Sigmoid colon (tissue), 4 donors: Measurements from ENCODE around the gene GAGE2A.
"Not testable (repeated sequence)": the region's sequence is repeated elsewhere in the genome, so short reads cannot be mapped to it uniquely, and the experiment has no call there.

ENCODE experiments used
- POLR2A ChIP-seq, 2 donors: fragments of 450-650 bp; IDR thresholded peaks; one replicate each; pipeline ENCODE4 v1.6.1; 2016; ENCODE audit warnings: antibody characterized with exemption in 2 of 2, mild to moderate bottlenecking in 2 of 2, moderate library complexity in 2 of 2
- POLR2AphosphoS5 ChIP-seq, 4 donors: sonication (generic); formaldehyde crosslinking; IDR thresholded peaks; one replicate each; pipeline ENCODE4 v1.6.1; 2017; ENCODE audit warnings: antibody characterized with exemption in 4 of 4
- TF ChIP-seq, protein P1 (sequence below), 4 experiments: fragments of 450-650 bp in 3 of 4; fragments of 200-600 bp in 1 of 4; IDR thresholded peaks; one replicate each; pipeline ENCODE4 v1.5.1; 2016 to 2019; ENCODE audit warnings: antibody characterized with exemption in 4 of 4, mild to moderate bottlenecking in 3 of 4, moderate library complexity in 2 of 4

DNA sequence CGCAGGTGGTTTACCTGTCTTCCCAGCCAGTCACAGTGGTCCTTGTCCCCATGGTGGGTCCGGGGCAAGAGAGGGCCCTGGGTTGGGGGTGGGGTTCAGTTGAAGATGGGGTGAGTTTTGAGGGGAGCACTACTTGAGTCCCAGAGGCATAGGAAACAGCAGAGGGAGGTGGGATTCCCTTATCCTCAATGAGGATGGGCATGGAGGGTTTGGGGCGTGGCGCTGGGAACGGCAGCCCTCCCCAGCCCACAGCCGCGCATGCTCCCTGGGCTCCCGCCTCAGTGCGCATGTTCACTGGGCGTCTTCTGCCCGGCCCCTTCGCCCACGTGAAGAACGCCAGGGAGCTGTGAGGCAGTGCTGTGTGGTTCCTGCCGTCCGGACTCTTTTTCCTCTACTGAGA is 19.2 kb upstream of the GAGE2A start, which contains the start of gene GAGE12G:
- TF ChIP-seq, protein P1, sequence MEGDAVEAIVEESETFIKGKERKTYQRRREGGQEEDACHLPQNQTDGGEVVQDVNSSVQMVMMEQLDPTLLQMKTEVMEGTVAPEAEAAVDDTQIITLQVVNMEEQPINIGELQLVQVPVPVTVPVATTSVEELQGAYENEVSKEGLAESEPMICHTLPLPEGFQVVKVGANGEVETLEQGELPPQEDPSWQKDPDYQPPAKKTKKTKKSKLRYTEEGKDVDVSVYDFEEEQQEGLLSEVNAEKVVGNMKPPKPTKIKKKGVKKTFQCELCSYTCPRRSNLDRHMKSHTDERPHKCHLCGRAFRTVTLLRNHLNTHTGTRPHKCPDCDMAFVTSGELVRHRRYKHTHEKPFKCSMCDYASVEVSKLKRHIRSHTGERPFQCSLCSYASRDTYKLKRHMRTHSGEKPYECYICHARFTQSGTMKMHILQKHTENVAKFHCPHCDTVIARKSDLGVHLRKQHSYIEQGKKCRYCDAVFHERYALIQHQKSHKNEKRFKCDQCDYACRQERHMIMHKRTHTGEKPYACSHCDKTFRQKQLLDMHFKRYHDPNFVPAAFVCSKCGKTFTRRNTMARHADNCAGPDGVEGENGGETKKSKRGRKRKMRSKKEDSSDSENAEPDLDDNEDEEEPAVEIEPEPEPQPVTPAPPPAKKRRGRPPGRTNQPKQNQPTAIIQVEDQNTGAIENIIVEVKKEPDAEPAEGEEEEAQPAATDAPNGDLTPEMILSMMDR (IDR thresholded peaks at IDR 0.05): not testable (repeated sequence)
- not testable (repeated sequence) for TF ChIP-seq POLR2A, POLR2AphosphoS5 (IDR thresholded peaks at IDR 0.05)
